Left renal pelvis (tissue), 4 donors: ENCODE measurements around the gene PNPLA5. TPM values are rescaled to one million over a fixed set of nuclear protein-coding genes. Genes with fewer than 3 reads are reported as not detected.

ENCODE experiments used
- DNase-seq, 4 donors: peaks; one replicate each; pipeline ENCODE4 v3.0.0-alpha.2; 2013; ENCODE audit warnings: low read depth in 4 of 4, low spot score in 3 of 4
- polyA plus RNA-seq, 4 donors: library from polyadenylated mRNA; unstranded; fragments of 120-200 nt; gene quantifications; one replicate each; pipeline ENCODE4 v1.2.1, GENCODE V29; 2013; ENCODE audit not compliant: insufficient read length in 4 of 4

PNPLA5 gene
- polyA plus RNA-seq, 4 donors, result not detected

DNA sequence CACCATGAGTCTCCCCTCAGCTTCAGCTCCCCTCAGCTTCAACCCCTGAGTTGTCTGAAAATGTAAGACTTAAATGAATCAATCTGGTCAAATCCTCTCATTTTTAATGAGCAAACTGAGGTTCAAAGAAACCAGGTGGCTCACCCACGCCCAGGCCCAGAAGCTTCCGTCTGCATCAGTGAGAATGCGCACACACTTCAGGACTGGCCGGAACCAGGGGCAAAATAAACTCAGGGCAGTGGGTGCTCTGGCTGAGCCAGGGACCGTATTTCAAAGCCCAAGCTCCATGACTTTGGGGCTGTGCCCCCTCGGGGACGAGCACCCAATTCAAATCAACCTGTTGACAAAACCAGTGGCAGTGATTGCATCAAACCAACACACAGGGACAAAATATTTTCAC, 32.6 kb downstream of the PNPLA5 start:
- no peak for DNase-seq

DNA sequence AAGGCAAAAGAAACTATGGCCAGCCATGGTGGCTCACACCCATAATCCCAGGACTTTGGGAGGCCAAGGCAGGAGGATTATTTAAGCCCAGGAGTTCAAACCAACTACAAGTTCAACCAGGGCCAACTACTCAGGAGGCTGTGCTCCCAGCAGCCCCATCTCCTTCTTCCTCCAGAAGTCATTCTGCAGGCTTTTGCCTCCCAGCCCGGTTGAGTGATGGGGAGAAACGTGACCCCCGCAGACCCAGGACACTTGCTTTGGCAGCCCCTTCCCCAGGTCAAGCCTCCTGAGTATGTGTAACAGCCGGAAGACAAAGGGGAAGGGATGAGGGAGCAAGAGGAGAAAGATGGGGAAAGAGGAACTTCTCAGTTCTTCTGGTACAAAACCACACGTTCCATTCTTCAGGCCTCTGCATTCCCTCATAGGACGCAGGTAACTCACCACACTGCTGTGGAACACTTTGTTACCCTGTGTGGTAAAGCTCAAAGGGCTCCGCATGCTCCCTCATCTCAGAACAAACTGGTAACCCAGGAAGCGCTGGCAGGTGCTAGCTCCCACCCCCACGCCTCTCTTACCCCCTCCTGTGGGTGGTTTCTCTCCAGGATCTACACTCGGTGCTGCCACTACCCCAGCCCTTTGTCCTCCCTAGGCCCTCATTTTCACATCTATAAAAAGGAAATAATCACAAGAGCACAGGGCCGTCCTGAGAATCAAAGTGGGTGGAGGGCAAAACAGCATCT, 33.5 kb downstream of the PNPLA5 start:
- no peak for DNase-seq

DNA sequence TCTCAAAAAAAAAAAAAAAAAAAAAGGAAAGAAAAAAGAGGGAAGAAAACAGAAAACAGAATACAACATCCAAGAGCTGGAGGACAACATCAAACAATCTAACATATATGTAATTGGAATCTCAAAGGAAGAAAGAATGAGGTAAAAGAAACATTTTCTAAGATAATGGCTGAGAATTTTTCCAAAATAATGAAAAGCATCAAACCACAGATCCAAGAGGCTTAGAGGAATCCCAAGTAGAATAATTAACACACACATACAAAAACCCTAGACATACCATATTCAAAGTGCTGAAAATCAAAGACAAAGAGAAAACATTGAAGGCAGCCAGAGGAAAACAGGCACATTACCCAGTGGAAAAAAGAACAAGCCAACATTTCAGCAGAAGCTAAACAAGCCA, 34.4 kb downstream of the PNPLA5 start:
- no peak for DNase-seq

DNA sequence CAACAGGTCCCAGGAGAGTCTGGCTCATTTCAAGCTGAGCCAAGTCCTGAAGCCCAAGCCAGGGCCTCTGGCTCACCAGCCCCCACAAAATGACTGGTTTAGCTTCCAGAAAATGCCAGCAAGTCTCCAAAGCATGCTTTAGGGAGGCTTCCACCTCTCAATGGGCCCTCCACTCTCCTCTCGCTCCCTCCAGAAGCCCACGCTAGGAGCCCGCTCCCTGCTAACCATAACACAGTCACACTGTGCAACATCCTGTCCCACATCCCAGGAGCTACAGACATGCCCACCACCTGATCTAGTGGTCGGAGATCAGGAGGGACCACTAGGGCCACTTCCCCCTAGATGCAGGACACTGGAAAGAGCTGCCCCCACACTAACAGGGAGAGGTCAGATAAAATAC, 36.4 kb downstream of the PNPLA5 start:
- no peak for DNase-seq

DNA sequence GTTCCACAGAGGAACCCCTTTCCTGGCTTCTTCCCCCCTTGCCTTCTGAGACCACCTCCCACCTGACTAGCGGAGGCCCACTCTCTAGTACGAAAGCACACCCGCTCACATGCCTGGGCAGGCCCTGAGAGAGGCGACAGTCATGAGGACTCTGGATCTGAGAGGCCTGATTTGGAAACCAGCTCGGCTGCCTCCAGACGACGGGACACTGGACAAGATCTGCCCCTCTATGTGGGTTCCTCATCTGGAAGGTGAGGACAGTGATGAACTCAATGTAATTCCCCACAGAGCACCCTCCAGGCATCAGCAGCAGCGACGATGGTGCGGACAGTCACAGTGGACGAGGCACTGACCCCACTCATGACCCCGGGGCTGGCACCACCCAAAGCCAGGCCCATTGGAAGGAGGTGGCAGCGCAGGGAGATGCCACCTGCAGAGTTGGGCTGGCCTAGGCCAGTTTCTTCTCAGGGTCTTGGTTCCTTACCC, 37.0 kb downstream of the PNPLA5 start:
- DNase-seq, result no peak

DNA sequence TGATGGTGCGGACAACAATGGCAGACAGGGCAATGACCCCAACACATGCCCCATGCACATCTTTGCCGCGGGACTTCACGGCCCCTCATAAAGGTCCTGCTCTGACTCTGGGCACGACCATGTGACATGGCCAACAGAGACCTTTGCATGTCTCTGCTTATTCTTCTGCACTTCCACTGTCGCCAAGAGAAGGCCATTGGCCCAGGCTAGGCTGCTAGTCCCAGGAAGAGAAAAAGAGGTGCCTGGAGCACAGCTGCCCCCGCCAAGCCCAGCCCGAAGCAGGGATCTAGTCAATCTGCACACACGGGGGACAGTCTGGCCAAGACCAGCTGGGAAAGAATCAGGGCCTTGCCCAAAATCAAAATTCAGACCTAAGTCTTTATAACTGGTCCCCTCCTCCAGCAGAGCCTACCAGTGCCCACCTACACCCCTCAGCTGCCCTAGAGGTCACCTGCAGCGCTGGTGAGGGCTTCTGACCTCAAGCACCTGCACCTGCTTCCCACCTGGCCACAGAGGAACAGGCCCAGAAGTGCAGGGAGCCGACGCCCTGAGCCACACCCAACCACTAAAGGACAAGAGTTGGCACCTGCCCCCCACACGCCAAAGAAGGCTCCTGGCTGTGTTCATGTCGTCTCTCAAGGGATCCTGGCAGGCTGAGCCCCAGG, 37.6 kb downstream of the PNPLA5 start:
- DNase-seq, result no peak

DNA sequence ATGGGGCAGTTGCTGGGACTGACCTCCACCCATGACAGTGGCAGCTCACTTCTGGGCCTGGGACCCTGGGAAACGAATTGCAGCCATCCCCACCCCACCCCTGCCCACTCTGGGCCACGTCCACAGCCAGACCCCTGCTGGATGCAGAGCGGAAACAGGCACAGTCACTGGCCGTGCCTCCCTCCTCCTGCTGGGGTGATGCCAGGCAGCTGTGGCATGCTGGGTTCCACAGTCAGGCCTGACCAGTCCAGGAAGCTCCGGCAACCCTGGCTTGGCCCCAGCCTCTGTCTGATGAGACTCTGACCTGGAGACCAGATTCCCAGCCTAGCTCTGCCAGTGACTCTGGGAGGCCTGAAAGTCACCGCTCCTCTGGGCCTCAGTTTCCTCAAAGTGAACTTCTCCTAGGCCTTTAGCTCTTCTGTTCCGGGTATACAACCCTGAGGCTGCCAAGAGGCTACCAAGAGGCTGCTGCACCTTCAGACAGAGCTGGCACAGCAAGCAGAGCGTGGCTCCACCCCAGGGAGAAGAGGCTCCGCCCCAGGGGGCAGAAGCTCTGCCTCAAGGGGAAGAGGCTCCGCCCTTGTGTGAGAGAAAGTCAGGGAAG, 38.4 kb downstream of the PNPLA5 start:
- no peak for DNase-seq

DNA sequence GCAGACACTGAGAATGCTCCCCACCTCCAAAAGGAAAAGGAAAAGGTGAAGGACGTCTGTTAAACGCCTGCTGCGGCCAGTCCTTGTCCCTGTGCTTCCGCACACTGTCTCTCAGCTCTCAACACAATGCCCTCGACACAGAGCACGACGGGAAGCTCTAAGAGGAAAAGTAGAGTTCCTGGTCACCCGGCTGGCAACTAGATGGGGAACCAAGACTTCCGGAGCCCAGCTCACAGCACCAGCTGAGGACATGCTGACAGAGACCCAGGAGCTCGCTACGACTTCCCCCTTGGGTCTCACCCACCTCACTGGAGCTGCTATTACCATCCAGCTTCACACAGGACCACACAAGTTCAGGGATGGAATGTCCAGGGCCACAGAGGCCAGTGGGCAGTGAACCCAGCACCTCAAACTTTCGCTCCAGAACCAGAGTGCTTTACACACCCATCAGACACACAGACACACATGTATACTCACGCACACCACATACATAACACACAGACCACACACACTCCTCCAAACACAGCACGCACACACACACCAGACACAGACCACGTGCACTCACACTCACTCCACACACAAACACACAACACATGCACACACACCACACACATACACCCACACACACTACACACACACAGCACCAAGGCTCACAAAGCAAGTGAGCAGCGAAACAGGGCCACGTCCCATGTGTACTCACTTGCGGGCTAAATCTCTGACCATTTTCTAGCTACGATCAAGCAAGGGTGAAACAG, 39.1 kb downstream of the PNPLA5 start:
- no peak for DNase-seq

DNA sequence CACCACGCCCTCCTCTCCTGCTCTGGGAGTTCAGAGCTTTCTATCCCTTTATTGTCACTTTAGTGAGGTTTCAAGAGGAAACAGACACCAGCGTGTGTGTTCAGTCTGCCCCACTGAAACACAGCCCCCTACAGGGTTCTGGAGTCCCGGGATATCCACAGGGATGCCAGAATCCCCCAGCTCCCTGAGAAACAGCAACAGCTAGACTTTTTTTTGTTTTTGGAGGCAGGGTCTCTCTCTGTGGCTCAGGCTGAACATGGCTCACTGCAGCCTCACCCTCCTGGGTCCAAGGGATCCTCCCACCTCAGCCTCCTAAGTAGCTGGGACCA, 39.9 kb downstream of the PNPLA5 start:
- no peak for DNase-seq

DNA sequence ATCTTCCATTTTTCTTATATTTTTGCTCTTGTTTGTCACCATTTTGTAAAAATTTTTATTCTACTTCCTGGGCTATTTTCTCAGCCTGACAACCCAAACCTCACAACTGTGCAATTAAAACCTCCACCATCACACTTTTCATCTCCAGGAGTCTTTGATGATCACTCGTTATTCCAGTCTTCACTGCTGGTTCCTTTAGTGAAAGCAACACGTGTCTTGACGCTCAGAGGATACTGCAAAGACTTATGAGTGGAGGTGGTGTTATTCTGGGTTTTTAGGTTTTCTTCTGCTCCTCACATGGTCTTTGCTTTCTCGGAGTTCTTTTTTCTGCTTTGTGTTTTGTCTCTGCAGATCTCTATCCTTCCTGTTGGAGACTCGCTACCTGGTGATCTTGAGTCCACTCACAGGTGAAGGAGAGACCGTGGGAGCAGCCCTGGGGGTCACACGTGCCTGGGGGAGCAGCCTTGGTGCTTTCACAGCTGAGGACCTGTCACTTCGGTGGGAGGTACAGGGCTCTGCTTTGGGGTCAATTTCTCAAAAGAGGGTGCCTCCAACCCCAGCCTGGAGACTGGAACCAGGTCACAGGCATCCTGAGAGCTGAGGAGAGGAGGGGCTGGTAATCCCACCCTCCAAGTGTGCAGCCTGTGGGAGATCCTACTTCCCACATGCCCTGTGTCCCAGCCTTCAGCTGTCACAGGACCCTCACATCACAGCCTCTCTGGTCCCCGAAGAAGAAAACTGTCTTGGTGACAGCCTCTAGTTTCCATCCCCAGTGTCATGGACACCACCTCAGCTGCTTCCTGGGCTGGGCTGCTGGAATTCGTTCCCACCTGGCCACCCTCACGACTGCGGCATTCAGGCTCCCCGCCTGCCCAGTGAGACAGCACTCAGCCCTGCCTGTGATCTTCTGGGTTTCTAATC, 40.5 kb downstream of the PNPLA5 start:
- DNase-seq, result no peak

DNA sequence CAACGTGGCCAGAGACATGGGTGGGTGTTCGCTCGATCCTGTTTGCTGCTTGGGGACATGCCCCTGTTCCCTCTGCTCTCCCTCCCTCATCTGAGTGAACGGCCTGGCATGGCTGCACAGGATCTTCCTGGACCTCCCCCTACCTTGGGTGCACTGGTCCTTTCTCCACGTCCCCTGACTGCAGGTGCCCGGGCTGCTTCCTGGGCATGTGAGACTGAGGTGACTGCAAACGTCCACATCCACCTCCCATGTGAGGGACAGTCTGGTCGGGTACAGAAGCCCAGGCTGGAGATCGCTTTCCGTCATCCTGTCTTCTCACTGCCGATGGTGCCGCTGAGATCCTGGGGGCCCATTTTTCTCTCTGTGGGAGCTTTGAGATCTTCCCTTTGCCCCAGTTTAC, 41.3 kb downstream of the PNPLA5 start:
- DNase-seq, result no peak

DNA sequence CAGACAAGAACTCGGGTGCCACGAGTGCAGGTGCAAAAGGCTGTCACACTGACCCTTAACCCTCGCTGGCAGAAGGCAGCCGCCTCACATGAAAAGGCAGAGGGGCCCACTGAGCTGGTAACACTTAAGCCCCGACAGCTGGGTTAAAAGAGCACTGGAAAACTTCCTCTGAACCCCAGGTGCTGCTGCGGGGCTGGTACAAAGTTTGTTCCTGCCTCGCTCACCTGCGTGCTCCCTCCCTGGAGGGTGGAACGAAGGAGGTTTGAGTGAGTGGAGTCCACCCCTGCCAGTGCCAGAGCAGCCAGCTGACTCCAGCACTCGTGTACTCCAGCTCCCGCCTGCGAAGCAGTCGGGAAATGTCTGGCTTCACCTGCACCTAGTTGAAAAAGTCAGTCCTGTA, 42.1 kb downstream of the PNPLA5 start:
- DNase-seq, result no peak

DNA sequence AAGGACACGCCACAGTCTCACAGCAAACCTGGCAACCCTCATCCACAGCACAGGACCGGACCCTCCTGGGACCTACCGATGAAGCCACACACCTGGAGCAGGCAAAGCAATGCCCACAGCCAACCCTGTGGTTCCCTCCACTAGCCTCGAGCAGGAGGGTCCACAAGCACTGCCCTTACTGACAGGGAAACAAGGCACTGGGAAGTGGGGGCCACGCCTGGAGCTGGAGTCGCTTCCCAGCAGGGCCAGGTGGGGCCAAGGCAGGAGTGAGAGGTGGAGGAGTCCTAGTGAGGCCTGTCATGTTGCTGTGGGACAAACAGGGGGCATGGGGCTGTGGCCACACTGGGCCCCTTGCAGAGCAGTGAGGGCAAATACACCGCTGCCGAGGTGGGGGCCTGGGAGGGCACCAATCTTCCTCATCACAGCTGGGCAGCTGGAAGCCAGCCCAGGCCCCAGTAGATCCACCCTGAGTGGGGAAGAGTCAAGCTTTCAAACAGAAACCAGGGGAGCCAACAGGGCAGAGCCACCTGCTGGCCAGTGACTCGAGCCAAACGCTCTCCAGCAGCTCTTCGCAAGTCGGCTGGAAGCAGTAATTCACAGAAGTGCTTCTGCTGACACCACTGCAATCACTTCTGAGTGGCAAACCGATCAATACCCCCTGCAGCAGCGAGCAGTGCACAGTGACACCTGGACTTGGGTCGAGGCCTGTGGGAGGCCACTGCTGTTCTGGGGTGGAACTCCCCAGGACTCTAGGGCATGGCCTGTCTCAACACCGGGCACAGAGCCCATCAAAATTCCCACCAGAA, 43.2 kb downstream of the PNPLA5 start:
- DNase-seq, result no peak

DNA sequence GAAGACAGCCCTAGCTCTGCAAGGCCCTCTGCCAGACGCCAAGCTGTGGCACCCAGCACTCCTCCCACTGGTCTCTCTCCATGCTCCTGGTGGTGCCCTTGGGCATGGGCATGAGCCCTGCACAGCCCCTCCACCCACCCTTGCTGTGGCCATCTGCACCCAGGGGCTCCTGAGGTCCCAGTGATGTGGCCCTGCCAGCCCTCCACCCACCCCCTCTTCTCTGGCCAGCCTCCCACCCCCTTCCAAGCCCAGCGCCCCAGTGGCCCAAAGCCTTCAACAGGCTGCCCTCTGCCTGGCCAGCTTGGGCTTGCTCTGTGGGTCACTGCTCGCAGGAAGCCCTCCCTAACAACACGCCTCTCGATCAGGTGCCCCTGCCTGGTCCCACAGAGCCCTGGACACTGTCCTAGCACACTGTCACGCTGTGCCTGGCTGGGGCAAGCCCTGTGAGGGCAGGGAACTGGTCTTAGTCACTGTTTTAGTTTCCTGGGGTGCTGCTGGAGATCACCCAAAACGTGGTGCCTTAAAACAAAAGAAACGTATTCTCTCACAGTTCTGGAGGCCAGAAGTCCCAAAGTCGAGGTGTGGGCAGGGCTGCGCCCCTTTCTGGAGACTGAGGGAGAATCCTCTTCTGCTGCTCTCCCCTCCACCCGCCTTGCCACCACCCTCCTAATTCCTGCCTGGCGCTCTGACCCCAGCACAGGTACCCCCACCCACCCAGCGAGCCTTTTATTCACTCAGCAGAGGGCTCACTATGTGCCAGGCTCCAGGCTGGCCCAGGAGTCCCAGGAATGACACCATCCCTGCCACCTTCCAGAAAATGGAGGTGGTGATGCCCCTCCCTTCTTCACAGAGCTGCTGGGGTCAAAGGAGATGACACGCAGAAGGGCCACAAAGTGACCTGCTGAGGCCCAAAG, 44.2 kb downstream of the PNPLA5 start:
- no peak for DNase-seq

DNA sequence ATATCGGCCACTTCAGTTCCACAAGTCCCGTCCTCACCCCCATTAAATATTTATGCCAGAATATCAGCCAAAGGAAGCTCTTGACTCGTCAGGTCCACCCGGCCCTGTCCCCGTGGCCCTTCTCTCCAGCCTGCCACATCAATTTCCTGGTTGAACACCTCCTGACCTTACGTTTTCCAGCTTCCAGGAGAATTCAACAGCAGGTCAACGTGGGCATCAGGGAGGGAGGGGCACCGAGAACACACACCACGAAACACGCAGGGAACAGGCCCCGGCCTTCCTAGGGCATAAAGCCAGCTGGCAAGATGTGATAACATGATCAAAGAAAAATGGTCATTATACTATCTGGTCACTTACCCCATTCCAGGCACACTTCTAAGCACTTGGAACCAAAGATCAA, 44.8 kb downstream of the PNPLA5 start:
- no peak for DNase-seq

DNA sequence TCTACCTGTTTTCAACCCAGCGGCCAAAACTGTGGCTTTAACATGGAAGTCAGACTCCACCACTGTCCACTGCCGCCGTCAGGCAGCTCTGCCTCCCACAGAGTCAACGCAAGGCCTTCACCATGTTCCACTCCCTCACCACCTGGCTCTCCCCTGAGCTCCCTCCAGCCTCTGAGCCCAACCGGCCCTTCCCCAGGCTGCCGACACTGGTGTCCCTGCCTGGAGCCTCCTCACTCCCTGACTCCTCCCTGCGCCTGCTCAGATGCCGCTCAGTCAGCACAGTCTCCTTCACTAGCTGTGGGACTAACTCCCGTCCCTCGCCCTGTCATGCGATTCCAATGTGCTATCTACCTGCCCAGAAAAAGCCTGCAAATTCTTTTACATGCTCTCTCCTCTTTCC, 45.8 kb downstream of the PNPLA5 start:
- no peak for DNase-seq

DNA sequence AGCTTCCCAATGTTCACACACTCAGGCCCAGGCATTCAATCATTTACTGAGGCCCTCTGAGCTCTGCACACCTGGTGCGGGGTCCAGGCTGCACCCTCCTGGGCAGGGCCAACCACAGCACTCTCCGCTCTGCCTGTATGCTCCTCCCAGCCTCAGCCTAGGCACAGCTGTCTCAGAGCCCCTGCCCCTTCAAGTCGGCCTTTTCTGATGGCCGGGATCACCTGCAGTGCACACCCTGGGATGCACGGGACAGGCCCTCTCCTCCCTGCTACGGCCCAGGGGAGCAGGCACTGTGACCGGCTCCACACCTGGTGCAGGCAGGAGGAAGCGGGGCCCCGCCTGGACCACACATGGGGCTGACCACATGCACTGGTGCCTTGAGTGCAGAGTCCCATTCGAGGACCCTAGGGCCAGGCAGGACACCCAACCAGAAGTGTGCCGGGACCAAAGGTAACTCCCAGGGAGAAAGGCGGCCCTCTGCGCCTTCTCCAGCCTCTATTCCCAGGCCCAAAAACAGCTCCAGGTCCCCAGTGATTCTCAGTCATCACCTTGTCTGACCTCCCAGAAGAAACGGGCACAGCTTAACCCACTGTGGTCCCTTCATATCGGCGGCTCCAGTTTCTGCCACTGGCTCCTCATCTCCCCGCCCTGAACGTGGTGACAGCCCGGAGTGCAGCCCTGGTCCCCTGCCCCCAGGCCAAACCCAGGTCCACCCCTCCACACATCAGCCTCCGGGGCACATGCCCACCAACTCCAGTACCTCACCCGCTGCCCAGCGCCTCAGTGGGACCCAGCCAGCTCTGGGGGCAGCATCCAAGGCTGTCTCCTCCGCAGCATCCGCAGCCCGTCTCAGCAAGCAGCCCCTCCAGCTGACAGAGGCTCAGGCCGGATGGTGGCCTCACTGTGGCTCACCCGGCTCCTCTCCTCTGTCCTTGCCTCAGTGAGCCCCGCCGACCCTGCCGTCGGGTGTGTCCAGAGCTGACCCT, 47.0 kb downstream of the PNPLA5 start:
- DNase-seq, result no peak
